Measurements from ENCODE around the gene HOXA11.

The HOXA11 gene

GRCh38 chr7:27192546-27193334, 7.7 kb upstream of the HOXA11 start:
- DNase-seq (ENCODE audit: low spot score): no peak

- no peak for DNase-seq (ENCODE audit: low spot score)
Observed at GRCh38 chr7:27191833-27192545, 7.0 kb upstream of the HOXA11 start.

GRCh38 chr7:27191161-27191731, 6.2 kb upstream of the HOXA11 start:
- no peak for DNase-seq (ENCODE audit: low spot score)

GRCh38 chr7:27189997-27190748, 5.1 kb upstream of the HOXA11 start:
- DNase-seq (ENCODE audit: low spot score): no peak

GRCh38 chr7:27189295-27189996, 4.4 kb upstream of the HOXA11 start:
- no peak for DNase-seq (ENCODE audit: low spot score)

DNA sequence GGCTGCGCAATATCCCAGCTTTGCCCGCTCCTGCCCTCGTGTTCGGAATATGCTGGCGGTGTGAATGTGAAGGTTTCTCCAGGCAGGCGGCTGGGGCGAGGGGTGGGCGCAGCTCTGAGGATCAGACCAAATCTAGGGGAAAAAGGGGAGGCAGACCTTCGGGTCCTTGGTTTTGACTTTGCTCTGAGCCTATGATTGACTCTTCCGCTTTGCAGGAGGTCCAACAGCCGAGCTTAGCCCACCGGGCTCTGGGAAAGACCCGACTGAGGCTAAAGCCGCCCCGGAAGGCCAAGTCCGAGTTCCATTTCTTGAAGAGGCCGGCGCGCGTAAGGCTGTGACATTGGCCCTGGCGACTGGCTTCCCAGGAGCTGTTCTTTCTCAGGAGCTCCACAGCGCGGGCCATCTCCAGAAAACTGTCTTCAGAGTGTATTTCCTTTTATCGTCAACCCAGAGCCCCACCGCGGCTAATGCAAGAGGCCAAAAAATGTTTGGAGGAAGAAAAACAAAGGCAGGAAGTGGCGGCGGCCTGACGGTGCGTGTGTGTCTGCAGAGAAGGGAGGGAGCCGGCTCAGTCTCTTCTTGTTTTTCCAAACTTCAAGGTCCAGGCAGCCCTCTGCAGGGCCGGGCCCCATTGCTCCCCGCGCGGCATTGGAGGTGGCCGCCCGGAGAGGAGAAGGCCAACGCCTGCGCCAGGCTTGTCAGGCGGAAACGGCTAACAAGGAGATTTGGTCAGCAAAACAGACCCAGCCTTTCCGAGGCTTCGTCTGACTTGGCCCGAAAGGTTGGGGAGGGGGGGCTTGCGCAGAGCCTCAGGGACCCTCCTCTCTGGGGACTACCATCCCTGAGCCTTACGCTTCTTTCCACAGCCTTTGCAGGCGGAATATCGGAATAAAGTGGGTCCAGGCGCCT, 3.6 kb upstream of the HOXA11 start:
- DNase-seq (ENCODE audit: low spot score): no peak

GRCh38 chr7:27187475-27188385, 2.7 kb upstream of the HOXA11 start:
- DNase-seq (ENCODE audit: low spot score): no peak

GRCh38 chr7:27186668-27187474, 1.8 kb upstream of the HOXA11 start:
- no peak for DNase-seq (ENCODE audit: low spot score)

DNA sequence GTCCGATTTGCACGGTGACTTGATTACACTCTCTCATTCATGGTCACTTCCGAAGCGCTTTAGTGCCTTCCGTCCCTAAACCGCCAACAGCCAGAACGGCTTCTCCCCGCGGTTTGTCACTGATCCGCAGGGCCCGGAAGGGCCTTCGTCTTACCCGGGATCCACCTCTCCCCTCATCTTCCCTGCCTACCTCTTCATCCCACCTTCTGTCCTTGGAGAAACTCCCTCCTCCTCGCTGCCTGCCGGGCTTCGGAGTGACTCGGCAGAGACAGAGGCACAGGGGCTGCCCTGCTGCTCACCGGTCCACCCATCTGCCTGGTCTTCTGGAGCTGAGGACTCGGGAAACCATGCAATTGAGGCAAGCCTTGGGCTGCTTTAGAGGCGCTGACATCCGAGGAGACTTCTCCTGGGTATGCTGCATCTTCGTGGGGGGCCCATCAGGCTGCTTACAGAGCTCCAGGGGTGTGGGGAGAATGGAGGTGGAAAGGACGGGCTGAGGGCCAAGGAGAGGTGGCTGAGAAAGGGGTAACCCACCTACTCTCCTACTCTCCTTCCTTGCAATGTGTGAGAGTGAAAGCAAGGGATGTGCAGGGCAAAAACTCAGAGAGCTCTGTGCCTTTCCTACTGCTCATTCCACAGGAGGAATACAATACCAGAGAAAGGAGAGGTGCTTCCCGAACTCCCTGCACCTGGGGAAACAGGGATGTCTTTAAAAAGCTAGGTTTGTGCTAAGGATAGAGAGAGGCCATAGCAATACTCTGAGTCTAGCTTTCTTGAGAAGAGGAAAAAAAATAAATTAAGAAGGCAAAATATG, 1.0 kb upstream of the HOXA11 start:
- no peak for DNase-seq (ENCODE audit: low spot score)

DNA sequence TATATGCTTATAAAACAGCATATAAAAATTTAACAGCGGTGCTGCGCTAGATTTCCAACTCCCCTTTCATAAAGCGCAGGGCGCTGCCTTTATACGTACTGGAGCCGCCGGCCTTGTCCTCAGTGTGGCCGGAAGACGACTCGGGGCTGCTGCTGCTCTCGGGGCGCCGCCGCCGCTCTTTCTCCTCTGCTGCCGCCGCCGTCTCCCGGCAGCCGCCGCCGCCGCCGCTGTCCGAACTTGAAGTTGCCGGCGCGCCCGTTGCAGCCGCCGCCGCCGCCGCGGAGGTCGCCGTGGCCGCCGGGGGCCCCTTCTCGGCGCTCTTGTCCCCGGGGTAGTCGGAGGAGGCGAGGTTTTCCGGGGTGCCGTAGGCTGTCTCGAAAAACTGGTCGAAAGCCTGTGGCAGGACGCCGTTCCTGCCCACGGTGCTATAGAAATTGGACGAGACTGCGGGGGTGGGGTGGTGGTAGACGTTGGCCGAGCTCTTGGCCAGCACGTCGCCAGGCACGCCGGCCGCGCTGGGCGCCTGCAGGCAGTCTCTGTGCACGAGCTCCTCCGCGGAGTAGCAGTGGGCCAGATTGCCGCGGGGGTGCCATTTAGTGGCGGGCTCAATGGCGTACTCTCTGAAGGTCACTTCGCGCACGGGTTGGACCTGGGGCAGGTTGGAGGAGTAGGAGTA, 557 bp downstream of the HOXA11 start:
- no peak for DNase-seq (ENCODE audit: low spot score)

- no peak for DNase-seq (ENCODE audit: low spot score)
Observed at GRCh38 chr7:27183682-27184336, 1.2 kb downstream of the HOXA11 start.

- no peak for DNase-seq (ENCODE audit: low spot score)
Observed at GRCh38 chr7:27182861-27183681, 2.0 kb downstream of the HOXA11 start.

GRCh38 chr7:27182285-27182841, 2.7 kb downstream of the HOXA11 start:
- no peak for DNase-seq (ENCODE audit: low spot score)

- DNase-seq (ENCODE audit: low spot score): no peak
Observed at GRCh38 chr7:27181795-27182275, 3.2 kb downstream of the HOXA11 start.
